Activated naive CD4-positive, alpha-beta T cell treated with anti-CD3 and anti-CD28 coated beads, Interleukin-2, amount 10 ng/mL, durations not matched to agents 7 days and 5 days (primary cell): Measurements from ENCODE around the gene CCDC86.

Experiments used
- CTCF ChIA-PET: fragments of 350-600 bp; sonication (Branson Sonifier 250); formaldehyde crosslinking; loops from one replicate; lab custom pipeline; 2021; ENCODE audit warnings: antibody characterized with exemption; lab: Charles Lee
- DNase-seq: peaks from one replicate; pipeline ENCODE4 v3.0.0-alpha.2; 2020
- H3K27ac Mint-ChIP-seq: one replicate; pipeline ENCODE4 v1.8.0; 2021; ENCODE audit warnings: mild to moderate bottlenecking, moderate library complexity, mixed read lengths
- H3K27me3 Mint-ChIP-seq: one replicate; pipeline ENCODE4 v1.8.0; 2021; ENCODE audit warnings: mild to moderate bottlenecking, mixed read lengths
- H3K36me3 Mint-ChIP-seq: one replicate; pipeline ENCODE4 v1.8.0; 2021; ENCODE audit warnings: mixed read lengths
- H3K4me1 Mint-ChIP-seq: one replicate; pipeline ENCODE4 v1.8.0; 2021; ENCODE audit warnings: mixed read lengths
- H3K4me3 Mint-ChIP-seq: one replicate; pipeline ENCODE4 v1.8.0; 2021; ENCODE audit warnings: mild to moderate bottlenecking, moderate library complexity, mixed read lengths
- H3K9me3 Mint-ChIP-seq: one replicate; pipeline ENCODE4 v1.8.0; 2021; ENCODE audit warnings: mixed read lengths

Gene CCDC86

DNA sequence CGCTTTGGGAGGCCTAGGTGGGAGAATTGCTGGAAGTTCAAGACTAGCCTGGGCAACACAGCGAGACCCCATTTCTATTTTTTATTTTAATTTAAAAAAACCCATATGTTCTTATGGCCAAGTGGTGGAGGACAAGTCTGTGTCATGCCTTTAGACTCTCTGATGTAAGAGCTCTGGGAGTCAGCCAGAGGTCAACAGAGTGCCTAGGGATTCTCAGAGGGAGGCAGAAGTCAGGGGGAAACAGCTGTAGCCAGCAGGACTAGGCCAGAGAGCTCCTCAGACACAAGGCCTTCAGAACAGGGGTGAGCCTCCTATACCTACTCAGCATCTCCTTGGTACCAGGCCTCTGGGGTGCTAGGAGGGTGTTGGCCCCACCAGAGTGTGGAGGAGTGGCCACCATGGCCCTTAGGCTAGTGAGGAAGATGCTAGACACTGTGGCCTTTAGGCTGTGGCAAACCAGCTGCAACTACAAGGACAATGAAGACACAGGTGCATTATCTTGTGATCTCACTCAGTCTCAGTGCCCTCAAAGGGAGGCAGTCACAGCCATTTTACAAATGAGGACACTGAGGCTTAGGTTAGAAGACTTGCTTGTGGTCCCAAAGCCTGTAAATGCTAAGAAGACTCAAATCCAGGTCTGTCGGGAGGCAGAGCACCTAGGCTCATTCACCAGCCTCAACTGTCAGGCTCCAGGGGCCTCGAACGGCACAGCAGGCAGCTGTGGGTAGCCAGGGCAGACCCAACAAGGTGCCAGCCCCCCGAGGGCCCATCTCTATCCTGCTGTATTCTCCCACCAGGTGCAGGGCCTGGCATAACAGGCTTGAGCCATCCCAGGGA lies 30.4 kb downstream of the CCDC86 start:
- DNase-seq = no peak
- CTCF ChIA-PET = interaction anchor here (1.0 to 3.3 kb wide), 5 partner anchors 15 to 315 kb away, joined by 3 to 14 read pairs (median 3); no protein-coding TSS in a partner anchor
- Mint-ChIP-seq H3K4me1 (peaks cover 45% of the 10 kb centered on the region), H3K36me3 (no peaks in the 10 kb centered on the region), H3K27me3 (peaks cover 13% of the 10 kb centered on the region), H3K4me3 (no peak overlapping the region), H3K9me3 (no peaks in the 10 kb centered on the region), H3K27ac (no peak overlapping the region)

DNA sequence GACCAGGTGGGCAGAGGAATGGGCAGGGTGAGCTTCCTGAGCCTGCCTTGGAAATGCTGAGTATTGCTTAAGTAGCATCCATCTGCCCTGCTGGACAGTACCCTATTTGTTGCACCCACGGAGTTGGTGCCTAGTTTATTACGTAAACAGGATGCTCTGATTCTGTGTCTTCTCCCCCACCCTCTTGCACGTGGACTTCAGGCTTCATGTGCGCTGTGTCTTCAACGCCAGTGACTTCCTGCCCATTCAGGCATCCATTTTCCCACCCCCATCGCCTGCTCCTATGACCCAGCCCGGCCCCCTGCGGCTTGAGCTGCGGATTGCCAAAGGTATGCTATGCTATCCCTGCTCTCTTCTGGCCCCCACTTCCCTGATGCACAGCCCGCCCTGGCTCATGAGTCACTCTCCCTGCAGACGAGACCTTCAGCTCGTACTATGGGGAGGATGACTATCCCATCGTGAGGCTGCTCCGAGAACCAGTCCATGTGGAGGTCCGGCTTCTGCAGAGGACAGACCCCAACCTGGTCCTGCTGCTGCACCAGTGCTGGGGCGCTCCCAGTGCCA lies 31.1 kb downstream of the CCDC86 start:
- H3K27ac Mint-ChIP-seq = no peak overlapping the region

DNA sequence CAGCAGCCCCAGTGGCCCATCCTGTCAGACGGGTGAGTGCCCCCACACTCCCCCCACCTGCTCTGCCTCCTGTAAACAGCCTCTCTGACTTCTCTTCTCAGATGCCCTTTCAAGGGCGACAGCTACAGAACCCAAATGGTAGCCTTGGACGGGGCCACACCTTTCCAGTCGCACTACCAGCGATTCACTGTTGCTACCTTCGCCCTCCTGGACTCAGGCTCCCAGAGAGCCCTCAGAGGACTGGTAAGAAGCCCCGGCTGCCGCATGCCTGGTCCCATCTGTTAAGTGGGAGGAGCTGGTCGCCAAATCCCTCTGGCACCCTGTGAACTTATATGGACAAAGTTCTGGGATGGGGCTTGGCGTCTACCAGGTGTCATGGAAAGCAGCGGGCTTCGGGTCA lies 31.6 kb downstream of the CCDC86 start:
- CTCF ChIA-PET = interaction anchor here (1.0 to 3.3 kb wide), 2 partner anchors 14 to 26 kb away, joined by 3 to 14 read pairs; no protein-coding TSS in a partner anchor

More for the DNA sequence above, 31.1 kb downstream of the CCDC86 start:
- no peaks in the 10 kb centered on the region for H3K36me3 Mint-ChIP-seq
- no peaks in the 10 kb centered on the region for H3K9me3 Mint-ChIP-seq
- CTCF ChIA-PET = interaction anchor here (1.0 to 3.3 kb wide), 3 partner anchors 15 to 42 kb away, joined by 3 to 14 read pairs (median 7); no protein-coding TSS in a partner anchor
- peaks cover 13% of the 10 kb centered on the region for H3K27me3 Mint-ChIP-seq
- H3K4me1 Mint-ChIP-seq = peaks cover 45% of the 10 kb centered on the region
- peak; percentile 37 for DNase-seq
- H3K4me3 Mint-ChIP-seq = no peak overlapping the region

DNA sequence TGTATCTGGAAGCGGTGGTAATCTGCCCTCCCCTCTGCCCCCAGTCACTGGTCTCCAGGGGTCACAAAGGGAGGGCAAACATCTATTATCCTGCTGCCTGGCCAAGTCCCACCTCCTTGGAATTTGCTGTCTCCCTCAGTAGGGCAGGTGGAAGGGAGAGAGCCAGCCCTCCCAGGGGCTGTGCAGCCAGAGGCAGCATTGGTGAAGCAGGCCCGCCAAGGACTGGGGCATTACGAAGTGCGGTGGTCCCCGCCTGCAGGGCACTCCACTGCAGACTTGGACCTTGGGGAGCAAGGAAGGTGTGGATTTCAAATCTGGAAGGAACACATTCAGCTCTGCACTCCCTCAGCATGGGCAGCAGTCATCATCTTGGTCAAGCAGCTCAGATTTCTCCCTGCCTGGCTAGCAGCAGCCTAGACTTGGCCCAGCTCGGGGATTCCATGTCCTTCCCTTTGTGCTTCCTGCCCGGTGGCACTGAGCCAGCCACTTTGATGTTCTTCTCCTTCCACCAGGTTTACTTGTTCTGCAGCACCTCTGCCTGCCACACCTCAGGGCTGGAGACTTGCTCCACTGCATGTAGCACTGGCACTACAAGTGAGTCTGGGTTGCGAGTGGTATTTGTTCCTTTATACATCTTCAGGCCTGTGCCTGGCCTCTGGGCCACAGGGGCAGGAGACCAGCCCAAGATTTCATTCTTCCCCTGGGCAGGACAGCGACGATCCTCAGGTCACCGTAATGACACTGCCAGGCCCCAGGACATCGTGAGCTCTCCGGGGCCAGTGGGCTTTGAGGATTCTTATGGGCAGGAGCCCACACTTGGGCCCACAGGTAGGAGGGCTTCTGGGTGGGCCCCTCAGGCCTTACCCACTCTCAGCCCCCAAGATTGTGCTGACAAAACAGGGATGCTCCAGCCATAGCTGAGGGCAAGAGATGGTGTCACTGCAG lies 32.8 kb downstream of the CCDC86 start:
- CTCF ChIA-PET = interaction anchor here (0.6 kb wide), 1 partner anchor 313 kb away, joined by 3 read pairs; no protein-coding TSS in a partner anchor
- H3K9me3 Mint-ChIP-seq = no peaks in the 10 kb centered on the region
- no peak overlapping the region for H3K4me3 Mint-ChIP-seq
- no peaks in the 10 kb centered on the region for H3K36me3 Mint-ChIP-seq
- peaks cover 3% of the 10 kb centered on the region for H3K27me3 Mint-ChIP-seq
- H3K4me1 Mint-ChIP-seq = peaks cover 31% of the 10 kb centered on the region
- peak overlapping the region; percentile 62 for H3K27ac Mint-ChIP-seq
- DNase-seq = no peak

More for the DNA sequence above, 31.6 kb downstream of the CCDC86 start:
- Mint-ChIP-seq H3K27ac (no peak overlapping the region), H3K4me3 (no peak overlapping the region), H3K36me3 (no peaks in the 10 kb centered on the region), H3K4me1 (peaks cover 40% of the 10 kb centered on the region), H3K27me3 (peaks cover 10% of the 10 kb centered on the region), H3K9me3 (no peaks in the 10 kb centered on the region)
- DNase-seq = no peak

DNA sequence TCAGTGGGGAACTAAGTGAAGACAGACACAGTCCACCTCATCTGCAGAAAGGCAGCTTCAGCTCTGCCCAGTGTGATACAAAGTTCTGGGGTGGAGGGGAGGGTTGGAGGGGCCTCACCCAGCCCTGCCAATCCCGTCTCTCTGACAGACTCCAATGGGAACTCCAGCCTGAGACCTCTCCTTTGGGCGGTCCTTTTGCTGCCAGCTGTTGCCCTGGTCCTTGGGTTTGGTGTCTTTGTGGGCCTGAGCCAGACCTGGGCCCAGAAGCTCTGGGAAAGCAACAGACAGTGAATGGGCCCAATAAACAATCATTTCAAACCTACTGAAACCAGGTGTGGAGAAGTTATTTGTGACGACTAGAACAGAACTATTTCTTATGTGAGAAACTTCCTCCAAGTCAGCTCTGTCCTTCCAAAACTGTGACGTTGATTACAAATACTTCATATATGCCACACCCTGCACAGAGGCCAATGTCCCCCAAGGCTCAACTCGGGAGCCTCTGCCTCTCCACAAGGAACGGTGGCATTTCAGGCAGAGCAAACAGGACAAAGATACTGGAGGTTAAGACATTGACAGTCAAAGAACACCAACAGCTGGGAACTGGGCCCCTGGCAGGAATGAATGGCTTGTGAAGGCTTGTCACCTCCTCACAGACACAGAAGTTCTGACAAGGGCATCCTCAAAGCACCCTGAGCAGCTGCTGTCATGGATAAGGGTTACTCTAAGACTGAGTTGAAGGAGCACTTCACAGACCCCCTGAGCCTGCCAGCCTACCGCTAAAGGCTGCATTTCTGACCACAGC lies 33.7 kb downstream of the CCDC86 start:
- H3K4me3 Mint-ChIP-seq = no peak overlapping the region
- peaks cover 28% of the 10 kb centered on the region for H3K4me1 Mint-ChIP-seq
- H3K9me3 Mint-ChIP-seq = no peaks in the 10 kb centered on the region
- no peak for DNase-seq
- no peak overlapping the region for H3K27ac Mint-ChIP-seq
- CTCF ChIA-PET = interaction anchor here (0.8 to 1.3 kb wide), 2 partner anchors 23 to 43 kb away, joined by 3 to 4 read pairs; no protein-coding TSS in a partner anchor
- H3K36me3 Mint-ChIP-seq = peaks cover 2% of the 10 kb centered on the region
- peaks cover 3% of the 10 kb centered on the region for H3K27me3 Mint-ChIP-seq

DNA sequence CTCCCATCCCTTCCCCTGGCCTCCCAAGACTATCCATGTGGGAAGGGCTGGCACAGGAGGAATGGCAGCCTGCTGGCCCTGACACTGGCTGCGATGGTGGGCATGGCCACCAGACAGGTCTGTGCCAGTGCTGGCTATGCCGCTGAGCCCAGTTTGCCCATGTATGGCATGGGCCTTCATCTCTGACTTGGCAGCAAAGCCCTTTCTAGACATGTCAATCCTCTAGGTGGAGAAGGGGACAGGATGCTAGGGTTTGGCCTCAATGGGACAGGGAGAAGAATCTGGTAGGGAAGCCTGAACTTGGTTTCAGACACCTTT lies 34.2 kb downstream of the CCDC86 start:
- Mint-ChIP-seq H3K27me3 (no peaks in the 10 kb centered on the region), H3K27ac (no peak overlapping the region)
- CTCF ChIA-PET = interaction anchor here (0.7 to 1.4 kb wide), 4 partner anchors 23 to 101 kb away, joined by 3 to 4 read pairs (median 4); no protein-coding TSS in a partner anchor

DNA sequence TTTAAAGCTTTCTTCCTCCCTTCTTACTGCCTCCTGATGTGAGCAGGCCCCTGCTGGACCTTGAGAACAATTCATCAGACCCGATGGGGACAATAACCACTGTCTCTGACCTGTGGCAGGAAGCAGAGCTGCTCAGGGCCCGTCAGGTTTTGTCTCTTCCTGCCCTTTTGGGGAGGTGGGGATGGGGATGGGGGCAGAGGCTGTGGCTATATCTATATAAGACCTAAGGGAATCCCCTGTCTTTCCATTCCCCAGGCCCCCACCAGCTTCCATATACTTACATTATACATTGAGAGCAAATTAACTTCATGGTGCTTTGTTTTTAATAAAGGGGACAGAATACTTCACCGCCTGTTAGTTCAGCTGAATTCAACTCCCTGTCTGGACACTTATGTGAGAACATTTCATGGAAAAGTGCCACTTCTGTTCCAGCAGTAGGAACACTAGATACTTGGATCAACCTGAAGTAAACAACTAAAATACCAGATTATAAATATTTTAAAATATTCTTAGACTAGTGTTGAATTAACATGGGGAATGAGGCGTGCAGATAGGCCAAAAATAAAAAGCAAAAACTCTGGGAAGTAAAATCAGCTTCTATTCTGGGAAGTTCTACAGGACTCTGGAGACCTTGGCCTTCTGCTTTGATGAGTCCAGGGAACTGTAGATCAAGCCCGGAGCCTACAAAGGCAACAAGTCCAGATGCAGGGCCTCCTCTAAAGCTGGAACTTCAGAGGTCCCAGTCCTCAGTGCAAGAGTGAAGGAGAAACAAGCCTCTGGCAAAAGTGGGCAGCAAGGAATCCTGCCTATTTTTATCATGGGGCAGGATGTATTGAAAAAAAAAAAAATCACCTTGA lies 36.6 kb downstream of the CCDC86 start:
- H3K36me3 Mint-ChIP-seq = peaks cover 4% of the 10 kb centered on the region
- no peak overlapping the region for H3K4me3 Mint-ChIP-seq
- CTCF ChIA-PET = interaction anchor here (1.4 to 2.6 kb wide), 2 partner anchors 9 to 19 kb away, joined by 3 to 16 read pairs; no protein-coding TSS in a partner anchor
- no peak overlapping the region for H3K27ac Mint-ChIP-seq
- H3K4me1 Mint-ChIP-seq = peaks cover 4% of the 10 kb centered on the region
- H3K27me3 Mint-ChIP-seq = no peaks in the 10 kb centered on the region
- DNase-seq = no peak
- no peaks in the 10 kb centered on the region for H3K9me3 Mint-ChIP-seq

More for the DNA sequence above, 34.2 kb downstream of the CCDC86 start:
- Mint-ChIP-seq H3K4me3 (no peak overlapping the region), H3K9me3 (no peaks in the 10 kb centered on the region), H3K36me3 (peaks cover 4% of the 10 kb centered on the region), H3K4me1 (peaks cover 22% of the 10 kb centered on the region)
- no peak for DNase-seq

DNA sequence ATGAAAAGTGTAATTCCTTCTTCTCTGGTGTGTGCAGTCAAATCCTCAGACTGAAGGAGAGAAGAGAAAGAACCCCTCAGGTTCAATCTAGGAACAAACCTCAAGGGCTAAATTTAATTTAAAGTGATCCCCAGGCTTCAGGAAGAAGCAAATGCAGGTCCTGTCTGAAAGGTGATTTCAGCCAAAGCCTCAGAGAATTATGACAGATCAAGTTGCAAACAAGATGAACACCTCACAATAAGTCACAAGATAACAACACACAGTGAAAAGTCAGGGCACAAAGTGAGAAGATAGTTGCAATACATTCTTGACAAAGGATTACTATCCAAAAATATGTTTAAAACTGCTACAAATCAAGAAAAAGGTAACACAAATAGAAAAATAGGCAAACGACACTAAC lies 37.2 kb downstream of the CCDC86 start:
- Mint-ChIP-seq H3K36me3 (peaks cover 5% of the 10 kb centered on the region), H3K4me3 (no peak overlapping the region), H3K27ac (no peak overlapping the region), H3K4me1 (peaks cover 2% of the 10 kb centered on the region), H3K9me3 (no peaks in the 10 kb centered on the region), H3K27me3 (no peaks in the 10 kb centered on the region)
- CTCF ChIA-PET = interaction anchor here (2.6 kb wide), 1 partner anchor 9 kb away, joined by 16 read pairs; no protein-coding TSS in a partner anchor
- DNase-seq = no peak

DNA sequence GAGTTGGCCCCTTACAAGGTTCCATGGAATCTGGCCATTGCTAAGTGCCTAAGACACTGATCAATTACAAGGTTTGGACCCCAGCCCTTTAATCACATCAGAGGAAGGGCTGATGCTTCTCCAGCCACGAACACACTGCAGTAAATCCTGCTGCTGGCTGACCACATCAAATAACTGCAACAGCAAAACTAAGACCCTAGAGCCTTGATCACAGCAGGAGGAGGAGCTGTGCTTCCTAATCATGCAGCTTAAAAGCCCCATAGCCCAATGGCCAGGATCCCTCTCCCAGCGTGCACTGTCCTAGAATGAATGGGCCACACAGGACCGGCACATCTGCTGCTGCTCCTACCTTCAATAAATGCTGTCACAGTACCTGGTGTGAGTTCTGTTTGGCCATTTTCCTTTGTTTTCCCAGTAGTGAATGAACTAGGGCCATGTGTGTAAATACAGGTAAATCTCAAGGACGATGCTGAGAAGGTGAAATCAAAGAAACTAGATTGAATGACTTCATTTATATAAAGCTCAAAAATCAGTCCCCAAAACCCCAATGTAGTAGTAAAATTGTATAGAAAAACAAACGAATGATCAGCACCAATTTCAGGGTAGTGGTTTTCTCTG lies 38.2 kb downstream of the CCDC86 start:
- Mint-ChIP-seq H3K4me3 (no peak overlapping the region), H3K36me3 (peaks cover 7% of the 10 kb centered on the region), H3K27me3 (no peaks in the 10 kb centered on the region), H3K27ac (no peak overlapping the region), H3K9me3 (no peaks in the 10 kb centered on the region), H3K4me1 (peaks cover 2% of the 10 kb centered on the region)
- no peak for DNase-seq
- CTCF ChIA-PET = interaction anchor here (0.9 kb wide), 1 partner anchor 49 kb away, joined by 3 read pairs; no protein-coding TSS in a partner anchor

DNA sequence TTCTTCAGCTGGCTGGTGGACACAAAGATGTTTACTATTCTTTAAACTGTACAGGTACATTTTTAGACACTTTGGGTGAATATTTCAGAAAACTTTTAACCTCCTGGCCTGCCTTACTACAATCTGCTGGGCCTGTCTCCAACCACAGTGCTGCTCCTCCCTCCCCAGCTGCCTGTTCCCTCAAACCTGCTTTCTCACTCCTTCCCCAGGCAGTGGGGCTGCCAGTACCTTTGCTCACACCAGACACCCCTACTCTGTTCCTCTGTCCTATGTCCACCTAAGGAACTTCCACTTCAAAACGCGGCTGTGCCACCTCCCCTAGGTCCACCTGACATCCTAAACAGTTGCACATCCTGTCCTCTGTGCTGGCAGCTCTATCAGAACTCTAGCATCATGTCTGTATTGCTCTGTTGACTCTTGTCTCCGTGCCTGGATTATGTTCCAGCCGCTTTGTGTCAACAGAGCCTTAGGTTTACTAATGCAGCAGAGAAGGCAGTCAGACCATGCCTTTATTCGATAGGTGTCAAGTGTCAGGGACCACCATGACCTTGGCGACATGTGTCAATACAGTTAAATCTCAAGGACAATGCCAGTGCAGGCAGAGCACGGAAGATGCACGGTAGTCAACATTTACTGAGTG lies 38.9 kb downstream of the CCDC86 start:
- H3K4me1 Mint-ChIP-seq = peaks cover 2% of the 10 kb centered on the region
- CTCF ChIA-PET = interaction anchor here (0.9 kb wide), 1 partner anchor 49 kb away, joined by 3 read pairs; no protein-coding TSS in a partner anchor
- H3K4me3 Mint-ChIP-seq = no peak overlapping the region
- DNase-seq = no peak
- no peak overlapping the region for H3K27ac Mint-ChIP-seq
- no peaks in the 10 kb centered on the region for H3K9me3 Mint-ChIP-seq
- H3K36me3 Mint-ChIP-seq = peaks cover 12% of the 10 kb centered on the region
- no peaks in the 10 kb centered on the region for H3K27me3 Mint-ChIP-seq

DNA sequence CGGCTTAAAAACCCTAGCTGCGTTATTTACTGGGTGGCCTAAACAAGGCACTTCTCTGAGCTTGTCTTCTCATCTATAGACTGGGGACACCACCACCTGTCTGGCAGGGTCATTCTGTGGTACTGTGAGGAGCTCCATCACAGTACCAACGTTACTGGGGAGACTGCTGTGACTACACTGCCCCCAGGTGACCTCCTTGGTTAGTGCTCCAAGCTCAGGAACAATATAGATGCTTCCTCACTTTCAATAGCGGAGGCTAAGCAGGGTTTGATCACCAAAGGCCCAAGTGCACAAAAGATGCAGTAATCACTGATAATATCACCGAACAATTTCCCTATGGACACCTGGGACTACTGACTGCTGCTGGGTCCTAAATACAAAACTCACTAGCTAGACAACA lies 45.6 kb downstream of the CCDC86 start:
- Mint-ChIP-seq H3K27me3 (no peaks in the 10 kb centered on the region), H3K36me3 (peaks cover 25% of the 10 kb centered on the region), H3K9me3 (no peaks in the 10 kb centered on the region), H3K4me1 (peaks cover 3% of the 10 kb centered on the region), H3K27ac (no peak overlapping the region), H3K4me3 (no peak overlapping the region)
- DNase-seq = peak; percentile 71
- CTCF ChIA-PET = interaction anchor here (0.7 to 5.0 kb wide), 24 partner anchors 9 to 300 kb away, joined by 3 to 178 read pairs (median 6); partner anchors contain the start of gene PTGDR2
